Panc1 (cell line): ENCODE measurements around the gene ALDH1B1.

Experiments
- SIN3A ChIP-seq: IDR thresholded peaks from 2 replicates; pipeline ENCODE4 v1.6.1; 2012; ENCODE audit warnings: low read depth, mild to moderate bottlenecking, low read length, moderate library complexity, borderline replicate concordance; ENCODE audit not compliant: insufficient read depth
- TF ChIP-seq, protein P1 (sequence below): fragments of 450-650 bp; IDR thresholded peaks from 2 replicates; pipeline ENCODE4 v1.5.1; 2017; ENCODE audit warnings: mild to moderate bottlenecking

GRCh38 chr9:38441347-38442085 is 49.0 kb downstream of the ALDH1B1 start:
- TF ChIP-seq, protein P1, sequence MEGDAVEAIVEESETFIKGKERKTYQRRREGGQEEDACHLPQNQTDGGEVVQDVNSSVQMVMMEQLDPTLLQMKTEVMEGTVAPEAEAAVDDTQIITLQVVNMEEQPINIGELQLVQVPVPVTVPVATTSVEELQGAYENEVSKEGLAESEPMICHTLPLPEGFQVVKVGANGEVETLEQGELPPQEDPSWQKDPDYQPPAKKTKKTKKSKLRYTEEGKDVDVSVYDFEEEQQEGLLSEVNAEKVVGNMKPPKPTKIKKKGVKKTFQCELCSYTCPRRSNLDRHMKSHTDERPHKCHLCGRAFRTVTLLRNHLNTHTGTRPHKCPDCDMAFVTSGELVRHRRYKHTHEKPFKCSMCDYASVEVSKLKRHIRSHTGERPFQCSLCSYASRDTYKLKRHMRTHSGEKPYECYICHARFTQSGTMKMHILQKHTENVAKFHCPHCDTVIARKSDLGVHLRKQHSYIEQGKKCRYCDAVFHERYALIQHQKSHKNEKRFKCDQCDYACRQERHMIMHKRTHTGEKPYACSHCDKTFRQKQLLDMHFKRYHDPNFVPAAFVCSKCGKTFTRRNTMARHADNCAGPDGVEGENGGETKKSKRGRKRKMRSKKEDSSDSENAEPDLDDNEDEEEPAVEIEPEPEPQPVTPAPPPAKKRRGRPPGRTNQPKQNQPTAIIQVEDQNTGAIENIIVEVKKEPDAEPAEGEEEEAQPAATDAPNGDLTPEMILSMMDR: no peak
- no peak for TF ChIP-seq SIN3A
